Memory B cell (primary cell): ENCODE results near the gene BNIP1.

Source experiments
- ATAC-seq: fragments of 150-1000 bp; cut with Tn5 transposase; 2 replicates; pipeline ENCODE4 v1.10.0; 2021; ENCODE audit warnings: low read depth, mild to moderate bottlenecking, moderate library complexity
- DNase-seq, 2 donors: peaks; one replicate each; pipeline ENCODE4 v3.0.0; 2022; ENCODE audit warnings: low spot score in 2 of 2
- H3K27ac Mint-ChIP-seq: one replicate; pipeline ENCODE4 v1.8.0; 2022; ENCODE audit warnings: mild to moderate bottlenecking, moderate library complexity, mixed read lengths
- H3K27me3 Mint-ChIP-seq: one replicate; pipeline ENCODE4 v1.8.0; 2022; ENCODE audit warnings: mixed read lengths
- H3K36me3 Mint-ChIP-seq: one replicate; pipeline ENCODE4 v1.8.0; 2022; ENCODE audit warnings: mild to moderate bottlenecking, mixed read lengths
- H3K4me1 Mint-ChIP-seq: one replicate; pipeline ENCODE4 v1.8.0; 2022; ENCODE audit warnings: mixed read lengths
- H3K4me3 Mint-ChIP-seq: one replicate; pipeline ENCODE4 v1.8.0; 2022; ENCODE audit warnings: mild to moderate bottlenecking, moderate library complexity, mixed read lengths
- H3K9me3 Mint-ChIP-seq: one replicate; pipeline ENCODE4 v1.8.0; 2022; ENCODE audit warnings: mixed read lengths

The BNIP1 gene

GRCh38 chr5:173208296-173208695 is 64.0 kb downstream of the BNIP1 start:
- Mint-ChIP-seq H3K9me3 (peaks cover 5% of the 10 kb centered on the region), H3K4me1 (peaks cover 7% of the 10 kb centered on the region), H3K27me3 (peaks cover 18% of the 10 kb centered on the region), H3K36me3 (peaks cover 5% of the 10 kb centered on the region), H3K27ac (no peak overlapping the region), H3K4me3 (no peak overlapping the region)
- no peak for ATAC-seq
- DNase-seq, result no peak

- DNase-seq, result no peak
- Mint-ChIP-seq H3K27me3 (peaks cover 10% of the 10 kb centered on the region), H3K27ac (no peak overlapping the region), H3K4me3 (no peak overlapping the region), H3K36me3 (peaks cover 2% of the 10 kb centered on the region), H3K4me1 (no peaks in the 10 kb centered on the region), H3K9me3 (peaks cover 8% of the 10 kb centered on the region)
- ATAC-seq, result no peak
Observed at GRCh38 chr5:173210877-173211276, 66.5 kb downstream of the BNIP1 start.

GRCh38 chr5:173211284-173211683 is 67.0 kb downstream of the BNIP1 start:
- DNase-seq (no peak), ATAC-seq (no peak)
- H3K27ac Mint-ChIP-seq, result no peak overlapping the region

GRCh38 chr5:173213236-173213933 is 69.1 kb downstream of the BNIP1 start:
- ATAC-seq (no peak), DNase-seq (no peak)
- Mint-ChIP-seq H3K4me3 (no peak overlapping the region), H3K4me1 (peaks cover 3% of the 10 kb centered on the region), H3K9me3 (peaks cover 8% of the 10 kb centered on the region), H3K27ac (no peak overlapping the region), H3K36me3 (peaks cover 2% of the 10 kb centered on the region), H3K27me3 (peaks cover 11% of the 10 kb centered on the region)

More at GRCh38 chr5:173211284-173211683, 67.0 kb downstream of the BNIP1 start:
- H3K36me3 Mint-ChIP-seq, result peaks cover 2% of the 10 kb centered on the region
- H3K27me3 Mint-ChIP-seq, result peaks cover 10% of the 10 kb centered on the region
- H3K9me3 Mint-ChIP-seq, result peaks cover 8% of the 10 kb centered on the region
- H3K4me3 Mint-ChIP-seq, result no peak overlapping the region
- H3K4me1 Mint-ChIP-seq, result no peaks in the 10 kb centered on the region
